GM10248 (cell line): ENCODE results near the gene INSYN2A.

ENCODE experiments used
- CTCF ChIA-PET: fragments of 300-600 bp; sonication (Branson Sonifier 250); formaldehyde crosslinking; extraction: SDS; loops from one replicate; lab custom pipeline; 2021; ENCODE audit warnings: antibody characterized with exemption; lab: Yijun Ruan, JAX
- POLR2A ChIA-PET: fragments of 350-650 bp; sonication (Branson Sonifier 250); formaldehyde crosslinking; extraction: SDS; loops from one replicate; lab custom pipeline; 2020; ENCODE audit warnings: antibody characterized with exemption; lab: Yijun Ruan, JAX
- DNase-seq: peaks from one replicate; pipeline ENCODE4 v3.0.0; 2012; ENCODE audit errors: extremely low spot score
- CTCF ChIP-seq: IDR thresholded peaks from 2 replicates; pipeline ENCODE4 v1.5.1; 2012; ENCODE audit warnings: mild to moderate bottlenecking, low read depth; ENCODE audit errors: extremely low read depth, missing control alignments, control extremely low read depth

Gene INSYN2A

DNA sequence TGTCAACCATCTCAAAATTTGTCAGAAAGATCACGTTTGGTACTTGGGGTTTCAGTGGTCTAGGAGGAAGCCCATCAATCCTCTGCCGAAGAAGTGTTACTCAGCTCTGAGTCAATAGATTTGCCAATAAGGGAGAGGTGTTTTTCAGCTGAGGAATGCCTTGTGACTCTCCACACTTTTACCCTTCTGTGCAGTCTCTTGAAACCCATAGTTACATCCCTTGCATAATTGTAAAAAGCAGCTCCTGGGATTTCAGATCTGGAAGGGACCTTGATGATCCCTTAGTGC is 47.5 kb downstream of the INSYN2A start:
- DNase-seq: no peak
- ChIA-PET CTCF (no interaction called here), POLR2A (no interaction called here)
- TF ChIP-seq CTCF: no peak

- POLR2A ChIA-PET: no interaction called here
Observed at GRCh38 chr10:127148066-127148932, 48.1 kb downstream of the INSYN2A start.

GRCh38 chr10:127146661-127147060 is 49.7 kb downstream of the INSYN2A start:
- CTCF ChIA-PET: no interaction called here
- TF ChIP-seq CTCF: no peak
- POLR2A ChIA-PET: no interaction called here
- DNase-seq: no peak

More at GRCh38 chr10:127148066-127148932, 48.1 kb downstream of the INSYN2A start:
- CTCF ChIA-PET: no interaction called here
- no peak for DNase-seq
- TF ChIP-seq CTCF: no peak
